Keratinocyte (primary cell): ENCODE measurements around the gene SCN1B. TPM values are rescaled to one million over a fixed set of nuclear protein-coding genes. Genes with fewer than 3 reads are reported as not detected.

Experiments
- DNase-seq: peaks from one replicate; pipeline ENCODE4 v3.0.0-alpha.2; 2011; ENCODE audit warnings: low read depth, missing footprints, low spot score
- FAIRE-seq: peaks from 2 replicates; lab custom pipeline; 2011; peaks lifted over from hg19 to GRCh38; lab: Jason Lieb, UNC
- H2AFZ ChIP-seq: 2 replicates; pipeline ENCODE4 v1.6.0; 2012; ENCODE audit warnings: low read length, control low read depth, inconsistent platforms; ENCODE audit not compliant: control insufficient read depth
- H3K27ac ChIP-seq: 2 replicates; pipeline ENCODE4 v1.5.1; 2011; ENCODE audit warnings: low read length; ENCODE audit not compliant: control insufficient read depth, insufficient read depth
- H3K27me3 ChIP-seq: 3 replicates; pipeline ENCODE4 v1.6.0; 2011; ENCODE audit warnings: low read length; ENCODE audit not compliant: control insufficient read depth, insufficient read depth; ENCODE audit errors: extremely low read depth
- H3K36me3 ChIP-seq, 2 experiments: 2 replicates in 1 of 2; 3 replicates in 1 of 2; pipeline ENCODE4 v1.5.1; 2011; ENCODE audit warnings: low read length in 2 of 2, mild to moderate bottlenecking in 1 of 2; ENCODE audit not compliant: control insufficient read depth in 2 of 2, insufficient read depth in 2 of 2; ENCODE audit errors: extremely low read depth in 1 of 2
- H3K4me1 ChIP-seq: 3 replicates; pipeline ENCODE4 v1.5.1; 2011; ENCODE audit warnings: low read length; ENCODE audit not compliant: control insufficient read depth, insufficient read depth; ENCODE audit errors: extremely low read depth
- H3K4me2 ChIP-seq: 3 replicates; pipeline ENCODE4 v1.6.0; 2011; ENCODE audit warnings: low read depth, low read length; ENCODE audit not compliant: control insufficient read depth, insufficient read depth; ENCODE audit errors: extremely low read depth
- H3K4me3 ChIP-seq, 3 experiments: fragments of 200-600 bp in 1 of 3; sonication (generic) in 1 of 3; 2 replicates in 2 of 3; 3 replicates in 1 of 3; pipeline ENCODE4 v1.5.1; 2011 to 2016; ENCODE audit warnings: low read length in 3 of 3, mild to moderate bottlenecking in 3 of 3, control low read depth in 2 of 3, inconsistent platforms in 1 of 3, low read depth in 1 of 3, mixed read lengths in 1 of 3, mixed run types in 1 of 3, moderate library complexity in 1 of 3; ENCODE audit not compliant: control insufficient read depth in 2 of 3, insufficient read depth in 2 of 3; ENCODE audit errors: extremely low read depth in 1 of 3
- H3K79me2 ChIP-seq: 2 replicates; pipeline ENCODE4 v1.6.0; 2012; ENCODE audit warnings: low read length; ENCODE audit not compliant: control insufficient read depth, insufficient read depth
- H3K9ac ChIP-seq: 3 replicates; pipeline ENCODE4 v1.6.0; 2011; ENCODE audit warnings: low read length; ENCODE audit not compliant: control insufficient read depth, insufficient read depth; ENCODE audit errors: extremely low read depth
- H3K9me1 ChIP-seq: 3 replicates; pipeline ENCODE4 v1.6.0; 2011; ENCODE audit warnings: low read length; ENCODE audit not compliant: control insufficient read depth, insufficient read depth; ENCODE audit errors: extremely low read depth
- H3K9me3 ChIP-seq: 2 replicates; pipeline ENCODE4 v1.5.1; 2012; ENCODE audit warnings: low read depth, low read length; ENCODE audit not compliant: control insufficient read depth
- H4K20me1 ChIP-seq: 3 replicates; pipeline ENCODE4 v1.6.0; 2011; ENCODE audit warnings: low read length; ENCODE audit not compliant: control insufficient read depth, insufficient read depth; ENCODE audit errors: extremely low read depth
- EZH2 ChIP-seq: IDR thresholded peaks from one replicate; pipeline ENCODE4 v1.6.1; 2012; ENCODE audit warnings: inconsistent platforms, mild to moderate bottlenecking, low read length, moderate library complexity
- dilution Hi-C: fragments of 300-500 bp; cut with MboI; formaldehyde crosslinking; loops from one replicate; pipeline ENCODE4 v1.7.0; 2020; ENCODE audit warnings: low sequenced_read_pairs; ENCODE audit not compliant: extremely low pct_ligation_motif_present
- polyA plus RNA-seq, 5 experiments: library from polyadenylated mRNA; depleted of rRNA in 3 of 5; stranded (reverse) in 3 of 5; stranded (forward) in 1 of 5; unstranded in 1 of 5; fragments of >200 nt; gene quantifications; 1 replicate in 1 of 5; 2 replicates in 3 of 5; 3 replicates in 1 of 5; pipeline versions ENCODE4 v1.2.1 to v1.2.3, GENCODE V29; 2011 to 2012; ENCODE audit warnings: missing spikeins in 2 of 5, low read depth in 1 of 5, low replicate concordance in 1 of 5
- TF ChIP-seq, protein P1 (sequence below), 3 experiments: IDR thresholded peaks in 1 of 3; conservative IDR thresholded peaks in 1 of 3; optimal IDR thresholded peaks in 1 of 3; 2 replicates in 2 of 3; 3 replicates in 1 of 3; pipeline versions ENCODE3 to v1.5.1; 2011; ENCODE audit warnings: low read length in 3 of 3, mild to moderate bottlenecking in 3 of 3, moderate library complexity in 2 of 3, control low read depth in 1 of 3, inconsistent platforms in 1 of 3; ENCODE audit not compliant: insufficient read depth in 2 of 3; ENCODE audit errors: extremely low read depth in 1 of 3

The SCN1B gene
- polyA plus RNA-seq, 1 donor (not counting 4 experiments of a cell fraction or from before 2014, with no cell fraction given): 0.30 TPM

DNA sequence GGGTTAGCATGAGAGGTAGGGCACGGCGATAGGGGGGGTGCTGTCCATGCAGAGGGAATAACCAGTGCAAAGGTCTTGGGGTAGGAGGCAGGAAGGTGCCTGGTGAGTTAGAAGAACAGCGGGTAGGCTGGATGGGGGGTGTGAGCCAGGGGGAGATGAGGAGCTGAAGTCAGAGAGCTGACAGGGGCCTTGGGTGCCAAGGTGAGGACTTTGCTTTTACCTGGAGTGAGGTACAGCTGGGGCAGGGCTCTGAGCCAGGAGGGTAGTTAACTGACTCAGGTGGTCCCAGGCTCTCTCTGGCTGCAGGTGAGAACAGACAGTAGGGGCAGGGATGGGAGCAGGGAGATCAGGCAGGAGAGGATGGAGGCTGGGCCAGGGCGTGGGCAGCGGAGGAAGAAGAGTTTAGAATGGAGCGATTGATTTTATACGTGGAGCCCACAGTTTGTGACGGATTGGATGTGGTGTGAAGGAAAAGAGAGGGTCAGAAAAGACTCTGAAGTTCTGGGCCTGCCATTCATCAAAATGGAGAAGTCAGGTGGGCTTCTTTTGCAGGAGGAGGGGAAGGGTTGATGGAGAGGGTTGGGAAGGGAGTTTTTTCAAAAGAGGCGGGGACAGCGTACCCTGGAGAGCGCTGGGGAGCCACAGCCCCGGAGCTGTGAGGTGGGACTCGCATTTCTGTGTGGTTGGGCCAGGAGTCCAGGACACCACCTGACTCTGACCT lies 31.3 kb upstream of the SCN1B start:
- H3K9me3 ChIP-seq: no peaks in the 10 kb centered on the region
- no peak overlapping the region for H3K27ac ChIP-seq
- FAIRE-seq (no peak), DNase-seq (no peak)
- TF ChIP-seq EZH2: no peak
- TF ChIP-seq, protein P1, sequence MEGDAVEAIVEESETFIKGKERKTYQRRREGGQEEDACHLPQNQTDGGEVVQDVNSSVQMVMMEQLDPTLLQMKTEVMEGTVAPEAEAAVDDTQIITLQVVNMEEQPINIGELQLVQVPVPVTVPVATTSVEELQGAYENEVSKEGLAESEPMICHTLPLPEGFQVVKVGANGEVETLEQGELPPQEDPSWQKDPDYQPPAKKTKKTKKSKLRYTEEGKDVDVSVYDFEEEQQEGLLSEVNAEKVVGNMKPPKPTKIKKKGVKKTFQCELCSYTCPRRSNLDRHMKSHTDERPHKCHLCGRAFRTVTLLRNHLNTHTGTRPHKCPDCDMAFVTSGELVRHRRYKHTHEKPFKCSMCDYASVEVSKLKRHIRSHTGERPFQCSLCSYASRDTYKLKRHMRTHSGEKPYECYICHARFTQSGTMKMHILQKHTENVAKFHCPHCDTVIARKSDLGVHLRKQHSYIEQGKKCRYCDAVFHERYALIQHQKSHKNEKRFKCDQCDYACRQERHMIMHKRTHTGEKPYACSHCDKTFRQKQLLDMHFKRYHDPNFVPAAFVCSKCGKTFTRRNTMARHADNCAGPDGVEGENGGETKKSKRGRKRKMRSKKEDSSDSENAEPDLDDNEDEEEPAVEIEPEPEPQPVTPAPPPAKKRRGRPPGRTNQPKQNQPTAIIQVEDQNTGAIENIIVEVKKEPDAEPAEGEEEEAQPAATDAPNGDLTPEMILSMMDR (optimal IDR thresholded peaks at IDR 0.05 in 1 of 3, IDR thresholded peaks at IDR 0.05 in 1 of 3, conservative IDR thresholded peaks at IDR 0.05 in 1 of 3; ENCODE audit: extremely low read depth in 1 of 3, insufficient read depth in 2 of 3, low read length in 3 of 3): no peak
- H3K4me2 ChIP-seq: peak overlapping the region; percentile 83
- no peaks in the 10 kb centered on the region for H3K9me1 ChIP-seq
- no peaks in the 10 kb centered on the region for H3K27me3 ChIP-seq
- H4K20me1 ChIP-seq: peaks cover 2% of the 10 kb centered on the region
- peaks cover 15% of the 10 kb centered on the region for H3K4me1 ChIP-seq
- H3K36me3 ChIP-seq: peaks cover 0 to 6% of the 10 kb centered on the region in 2 experiments
- H3K79me2 ChIP-seq: peaks cover 26% of the 10 kb centered on the region
- H3K4me3 ChIP-seq: peak overlapping the region in 1 of 3 experiments; percentile 76
- peak overlapping the region; percentile 77 for H3K9ac ChIP-seq
- dilution Hi-C loops: no loop called here
- H2AFZ ChIP-seq: peak overlapping the region; percentile 92

DNA sequence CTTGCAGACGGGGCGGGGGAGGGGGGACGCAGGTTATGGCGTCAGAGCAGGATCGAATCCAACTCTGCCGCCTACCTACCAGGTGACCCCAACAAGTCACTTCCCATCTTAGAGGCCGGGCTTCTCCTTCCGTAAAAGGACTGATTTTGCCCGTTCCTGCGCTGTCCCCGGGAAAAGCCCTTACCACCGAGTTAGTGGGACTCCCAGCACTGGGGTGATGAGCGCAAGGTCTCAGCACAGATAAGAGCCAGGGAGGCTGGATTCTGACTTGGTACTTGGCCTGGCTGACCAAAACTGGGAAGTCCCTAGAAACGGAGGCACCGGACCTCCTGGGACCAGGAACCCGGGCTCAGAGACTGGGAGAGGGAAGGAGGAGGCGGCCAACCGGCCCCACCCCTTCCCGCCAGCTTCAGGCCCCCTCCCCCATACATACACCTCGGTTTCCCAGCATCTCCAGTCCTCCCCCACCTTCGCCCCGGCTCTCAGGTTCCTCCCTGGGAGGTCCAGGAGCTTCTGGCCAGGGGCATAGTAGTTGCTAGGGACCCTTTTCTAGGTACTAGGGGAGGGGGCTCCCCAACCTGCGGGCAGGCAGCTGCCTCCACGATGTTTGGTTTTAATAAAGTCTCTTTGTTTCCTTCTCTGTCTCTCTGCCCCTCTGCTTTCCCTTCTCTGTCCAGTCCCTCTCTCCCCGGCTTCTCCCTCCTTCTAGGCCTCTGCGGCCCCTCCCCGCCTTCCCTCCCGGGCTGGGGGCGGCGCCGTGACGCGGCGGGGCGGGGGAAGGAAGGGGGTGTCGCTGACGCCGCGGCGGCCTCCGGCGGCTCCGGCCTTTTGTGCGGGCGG lies 30.6 kb upstream of the SCN1B start, which contains the start of gene GRAMD1A:
TSS of gene GRAMD1A (plus strand) at position 826 of the 840 bp plus-strand sequence. CDS start 156 bp downstream, outside the sequence.
- H3K27ac ChIP-seq: peak within 1 kb of the TSS; percentile 66
- H2AFZ ChIP-seq: peak within 1 kb of the TSS; percentile 92
- H3K79me2 ChIP-seq: peaks cover 33% of the 10 kb centered on the region
- H3K4me1 ChIP-seq: peaks cover 15% of the 10 kb centered on the region
- peaks cover 2% of the 10 kb centered on the region for H4K20me1 ChIP-seq
- H3K36me3 ChIP-seq: peaks cover 0 to 6% of the 10 kb centered on the region in 2 experiments
- no peaks in the 10 kb centered on the region for H3K27me3 ChIP-seq
- DNase-seq (peak; percentile 13), FAIRE-seq (no peak)
- no peak for TF ChIP-seq EZH2
- TF ChIP-seq, protein P1 (optimal IDR thresholded peaks at IDR 0.05 in 1 of 3, IDR thresholded peaks at IDR 0.05 in 1 of 3, conservative IDR thresholded peaks at IDR 0.05 in 1 of 3; ENCODE audit: extremely low read depth in 1 of 3, insufficient read depth in 2 of 3, low read length in 3 of 3): no peak
- H3K4me3 ChIP-seq: peak within 1 kb of the TSS; percentile 66 to 83 (median 76)
- no peaks in the 10 kb centered on the region for H3K9me3 ChIP-seq
- peak within 1 kb of the TSS; percentile 77 for H3K9ac ChIP-seq
- H3K9me1 ChIP-seq: no peaks in the 10 kb centered on the region
- peak within 1 kb of the TSS; percentile 94 for H3K4me2 ChIP-seq
- dilution Hi-C loops: no loop called here
